C1 segment of cervical spinal cord (tissue), 14 donors: Measurements from ENCODE around the gene ZNF429.
"Not testable (repeated sequence)": the region's sequence is repeated elsewhere in the genome, so short reads cannot be mapped to it uniquely, and the experiment has no call there.

Experiments used
- DNase-seq, 14 donors: peaks; one replicate each; lab custom pipeline; 2025; lab: John Stamatoyannopoulos, UW

ZNF429 gene

DNA sequence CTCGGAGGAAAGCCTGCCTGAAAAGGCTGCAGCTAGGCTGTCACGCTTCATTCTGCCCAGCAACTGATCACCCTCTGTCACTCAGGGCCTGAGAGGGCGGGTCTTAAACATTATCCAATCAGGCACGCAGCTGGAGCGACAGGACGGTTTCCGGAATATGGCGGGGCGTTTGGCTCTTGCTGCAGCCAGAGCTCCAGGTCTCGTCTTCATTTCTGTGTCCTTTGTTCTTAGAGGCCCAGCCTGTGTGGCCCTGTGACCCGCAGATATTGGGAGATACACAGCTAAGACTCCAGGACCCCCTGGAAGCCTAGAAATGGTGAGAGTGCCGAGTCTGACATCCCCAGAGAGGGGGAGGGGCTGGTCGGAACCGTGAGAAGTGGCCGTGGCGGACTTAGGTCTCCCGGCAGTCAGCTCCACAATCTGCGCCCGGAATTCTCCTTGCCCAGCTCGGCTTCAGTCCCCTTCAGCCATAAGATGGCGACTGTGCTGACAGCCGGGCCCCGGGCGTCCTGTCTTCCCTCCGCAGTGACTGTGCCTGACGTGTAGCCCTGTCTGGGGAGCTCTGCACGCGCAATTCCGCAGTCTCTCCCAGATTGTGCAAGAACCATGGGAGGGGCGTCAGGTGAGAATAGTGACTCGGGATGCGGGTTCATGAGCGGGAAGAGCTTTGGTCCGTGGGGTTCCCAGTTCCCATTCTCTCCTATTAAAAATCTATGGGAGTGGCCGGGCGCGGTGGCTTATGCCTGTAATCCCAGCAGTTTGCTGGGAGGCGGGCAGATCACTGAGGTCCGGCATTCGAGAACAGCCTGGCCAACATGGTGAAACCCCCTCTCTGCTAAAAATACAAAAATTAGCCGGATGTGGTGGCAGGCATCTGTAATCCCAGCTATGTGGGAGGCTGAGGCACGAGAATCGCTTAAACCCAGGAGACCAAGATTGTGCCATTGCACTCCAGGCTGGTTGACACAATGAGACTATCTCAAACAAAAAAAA, at the start of gene ZNF429:
TSS of gene ZNF429 (plus strand) at position 144 of the 993 bp plus-strand sequence. CDS start at position 314, 170 bp downstream.
- DNase-seq = peak; percentile 45 to 94 (median 86)

DNA sequence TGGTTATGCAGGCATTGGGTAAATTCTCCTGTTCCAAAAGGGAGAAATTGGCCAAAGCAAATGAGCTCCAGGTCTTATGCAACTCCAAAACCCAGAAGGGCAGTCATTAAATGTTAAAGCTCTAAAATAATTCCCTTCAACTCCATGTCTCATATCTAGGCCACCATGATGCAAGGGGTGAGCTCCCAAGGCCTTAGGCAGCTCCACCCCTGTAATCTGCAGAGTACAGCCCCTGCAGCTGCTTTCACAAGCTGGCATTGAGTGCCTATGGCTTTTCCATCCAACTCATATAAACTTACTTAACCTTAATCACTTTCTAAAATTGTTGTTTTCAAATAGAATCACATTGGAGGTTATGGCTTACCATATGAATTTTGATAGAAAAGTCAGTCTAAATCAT, 44.7 kb upstream of the ZNF429 start:
- no peak for DNase-seq

DNA sequence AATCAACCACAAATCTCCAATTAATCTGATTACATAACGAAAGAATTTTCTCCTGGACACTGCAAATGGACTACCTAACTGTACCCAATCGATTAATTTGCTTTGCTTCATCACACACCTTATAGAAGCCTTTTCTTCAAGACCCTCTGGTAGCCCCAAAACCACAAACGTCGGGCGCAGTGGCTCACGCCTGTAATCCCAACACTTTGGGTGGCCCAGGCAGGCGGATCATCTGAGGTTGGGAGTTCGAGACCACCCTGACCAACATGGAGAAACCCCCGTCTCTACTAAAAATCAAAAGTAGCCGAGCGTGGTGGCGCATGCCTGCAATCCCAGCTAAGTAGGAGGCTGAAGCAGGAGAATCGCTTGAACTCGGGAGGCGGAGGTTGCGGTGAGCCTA, 42.9 kb upstream of the ZNF429 start:
- DNase-seq = no peak

DNA sequence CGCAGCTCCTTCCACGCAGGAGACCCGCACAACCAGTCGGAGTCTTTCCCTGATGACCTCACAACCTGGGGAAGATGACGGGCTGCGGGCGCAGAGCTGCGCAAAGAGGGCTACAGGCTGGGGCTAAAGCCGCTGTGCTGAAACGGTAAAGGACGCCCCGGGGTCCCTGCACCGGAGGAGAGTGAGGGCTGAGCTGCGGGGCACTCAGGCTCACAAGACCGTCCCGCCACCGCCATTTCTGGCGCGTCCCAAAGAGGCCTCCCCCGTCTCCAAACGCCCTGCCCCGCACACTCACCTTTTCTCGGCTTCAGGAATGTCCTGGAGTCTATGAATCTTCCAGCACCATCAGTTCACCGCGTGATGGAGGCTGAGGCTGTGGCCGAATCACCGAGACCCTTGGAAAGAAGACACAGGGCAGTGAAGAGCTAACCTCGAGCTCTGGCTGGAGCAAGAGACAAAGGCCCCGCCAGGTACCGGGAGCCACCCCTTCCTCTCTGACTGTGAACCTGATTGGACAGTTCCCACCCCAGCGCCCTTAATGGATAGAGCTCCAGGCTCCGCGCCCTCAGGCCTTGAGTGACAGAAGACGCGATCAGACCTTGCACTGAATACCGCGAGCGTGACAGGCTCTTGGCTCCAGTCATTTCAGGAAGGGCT, 41.8 kb upstream of the ZNF429 start:
- DNase-seq = peak in 1 of 14 donors; percentile 68

DNA sequence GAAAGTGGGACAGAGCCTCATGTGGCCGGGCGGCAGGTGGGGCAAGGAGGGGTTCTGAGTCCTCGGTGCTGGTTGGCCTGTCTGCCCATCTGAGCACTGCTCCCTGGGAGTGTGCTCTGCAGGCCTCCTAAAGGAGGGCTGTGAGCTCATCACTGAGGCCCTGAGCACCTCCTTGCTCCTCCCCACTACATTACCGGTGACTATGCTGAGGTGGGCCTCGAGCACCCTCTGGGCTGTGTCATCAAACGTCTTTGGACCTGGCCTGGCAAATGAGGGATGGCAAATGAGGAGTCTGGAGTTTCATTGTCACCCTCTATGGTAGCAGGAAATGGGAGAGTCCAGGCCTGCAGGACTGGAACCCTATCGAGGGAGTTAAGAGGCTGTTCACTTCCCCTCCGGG, 38.8 kb upstream of the ZNF429 start:
- no peak for DNase-seq

DNA sequence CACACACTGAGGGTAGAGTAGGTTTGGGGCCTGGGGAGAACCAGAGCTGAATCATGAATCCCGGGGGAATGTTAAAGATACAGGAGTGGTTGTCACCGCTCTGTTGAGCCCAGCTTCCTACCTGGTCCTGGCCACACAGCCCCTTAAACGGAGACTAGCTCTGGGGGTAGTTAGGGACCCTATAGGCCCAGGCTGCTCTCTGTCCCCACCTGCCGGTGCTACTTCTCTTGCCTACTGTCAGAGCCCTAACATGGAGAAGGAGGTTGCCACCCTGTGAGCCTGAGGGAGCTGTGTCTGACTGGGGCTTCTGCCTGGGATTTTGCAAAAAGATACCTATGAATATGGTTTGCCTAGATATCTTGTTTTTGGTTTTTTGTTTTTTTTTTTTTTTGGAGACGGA, 36.6 kb upstream of the ZNF429 start:
- DNase-seq = no peak

DNA sequence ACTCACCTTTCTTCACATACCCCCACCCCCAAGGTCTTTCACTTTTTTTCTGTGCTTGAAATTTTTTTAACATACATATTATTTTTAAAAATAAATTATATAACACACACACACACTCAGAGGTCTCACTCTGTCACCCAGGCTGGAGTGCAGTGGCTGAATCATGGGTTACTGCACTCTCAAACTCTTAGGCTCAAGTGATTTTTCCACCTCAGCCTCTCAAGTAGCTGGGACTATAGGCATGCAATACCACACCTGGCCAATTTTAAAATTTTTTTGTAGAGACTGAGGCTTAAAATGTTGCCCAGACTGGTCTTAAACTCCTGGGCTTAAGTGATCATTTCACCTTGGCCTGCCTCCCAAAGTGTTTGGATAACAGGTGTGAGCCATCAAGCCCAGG, 32.9 kb upstream of the ZNF429 start:
- DNase-seq = no peak

DNA sequence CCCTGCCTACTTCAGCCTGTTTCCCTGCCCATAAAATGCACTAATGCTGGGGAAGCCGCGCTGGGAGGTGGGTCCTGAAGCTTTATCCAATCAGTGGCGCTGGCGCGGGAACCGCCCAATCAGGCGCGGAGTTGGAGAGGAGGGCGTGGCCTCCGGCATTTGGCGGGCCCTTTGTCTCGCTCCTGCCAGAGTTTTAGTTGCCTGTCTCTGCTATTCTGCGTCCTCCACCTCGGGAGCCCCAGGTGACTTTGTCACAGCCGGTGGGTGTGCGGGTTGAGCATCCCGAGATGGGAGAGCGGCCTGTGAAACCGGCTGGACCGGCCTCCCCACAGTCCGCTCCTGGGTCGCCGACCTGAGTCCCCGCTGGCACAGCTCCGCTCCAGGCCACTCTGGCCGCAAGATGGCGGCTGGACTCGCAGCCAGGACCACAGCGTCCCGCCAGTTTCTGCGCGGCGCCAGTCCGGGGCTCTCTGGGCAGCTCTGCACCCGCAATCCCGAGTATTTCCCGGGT, 30.7 kb upstream of the ZNF429 start:
- peak in 13 of 14 donors; percentile 21 to 77 (median 53) for DNase-seq

DNA sequence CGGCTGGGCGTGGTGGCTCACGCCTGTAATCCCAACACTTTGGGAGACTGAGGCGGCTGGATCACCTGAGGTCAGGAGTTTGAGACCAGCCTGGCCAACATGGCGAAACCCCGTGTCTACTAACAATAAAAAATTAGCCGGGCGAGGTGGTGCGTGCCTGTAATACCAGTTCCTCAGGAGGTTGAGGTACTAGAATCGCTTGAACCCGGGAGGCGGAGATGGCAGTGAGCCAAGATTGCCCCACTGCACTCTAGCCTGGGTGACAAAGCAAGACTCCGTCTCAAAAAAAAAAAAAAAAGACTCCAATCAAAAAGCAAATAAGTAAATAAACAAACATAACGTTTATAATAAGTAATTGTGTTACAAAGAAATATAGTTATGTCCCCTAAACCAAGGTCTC, 23.0 kb upstream of the ZNF429 start:
- not testable (repeated sequence) for DNase-seq

DNA sequence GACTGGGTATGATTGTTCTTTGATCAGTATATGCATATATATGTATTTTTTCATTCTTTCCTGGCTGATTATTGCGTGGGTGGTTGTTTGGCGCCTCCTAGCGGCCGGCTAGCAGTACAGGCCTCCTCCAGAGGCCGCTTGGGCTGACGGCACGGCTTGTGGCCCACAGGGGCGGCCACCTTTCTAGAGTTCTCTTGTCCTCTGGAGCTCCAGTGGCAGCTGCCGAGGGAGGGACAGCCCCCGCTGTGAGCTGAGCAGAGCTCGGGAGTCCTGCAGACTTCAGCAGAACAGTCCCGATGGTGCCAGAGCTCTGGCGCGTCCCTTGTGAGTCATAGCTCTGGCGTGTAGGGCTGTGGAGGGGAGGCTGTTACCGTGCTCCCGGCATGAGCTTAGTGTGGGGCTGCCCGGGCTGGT, 22.5 kb upstream of the ZNF429 start:
- DNase-seq = peak in 7 of 14 donors; percentile 1 to 32 (median 9)

DNA sequence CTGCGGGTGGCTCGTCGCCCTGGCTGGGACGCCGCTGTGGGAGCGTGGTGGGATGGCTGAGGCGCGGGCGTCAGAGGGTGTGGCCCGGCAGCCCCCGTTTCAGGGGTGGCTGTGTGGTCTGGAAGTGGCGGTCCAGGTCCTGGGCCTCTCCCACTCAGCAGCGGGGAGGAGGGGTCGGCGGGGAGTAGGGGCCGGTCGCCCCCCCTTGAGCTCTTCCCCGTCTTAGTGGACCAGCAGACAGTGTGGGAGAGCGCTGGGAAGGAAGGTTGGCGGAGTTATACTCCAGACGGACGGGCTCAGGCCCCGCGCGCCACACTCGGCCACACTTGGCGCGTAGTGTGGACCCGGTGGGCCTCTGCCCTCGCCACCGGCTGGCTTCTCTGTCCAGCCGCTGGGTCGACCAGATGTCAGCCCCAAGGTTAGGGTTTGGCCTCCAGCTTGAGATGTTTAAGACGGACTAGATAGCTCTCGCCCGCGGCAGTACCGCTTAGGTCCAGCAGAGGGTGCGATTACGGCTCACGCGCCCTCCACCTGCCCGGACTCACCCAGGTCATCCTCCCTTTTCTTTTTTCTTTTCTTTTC, 21.7 kb upstream of the ZNF429 start:
- peak in 3 of 14 donors; percentile 4 to 12 (median 11) for DNase-seq

DNA sequence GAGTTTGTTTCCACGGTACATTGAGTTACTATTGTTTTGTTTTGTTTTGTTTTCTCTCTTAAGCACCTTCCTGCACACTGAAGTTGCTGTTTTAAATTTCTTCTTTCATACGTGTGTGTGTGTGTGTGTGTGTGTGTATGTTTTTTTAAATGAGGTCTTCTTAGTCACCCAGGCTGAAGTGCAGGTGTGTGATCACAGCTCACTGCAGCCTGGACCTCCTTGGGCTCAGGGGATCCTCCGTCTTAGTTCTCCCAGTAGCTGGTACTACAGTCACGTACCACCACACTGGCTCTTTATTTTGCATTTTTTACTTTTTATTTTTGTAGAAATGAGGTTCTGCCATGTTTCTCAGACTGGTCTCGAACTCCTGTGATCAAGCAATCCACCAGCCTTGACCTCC, 20.8 kb upstream of the ZNF429 start:
- DNase-seq = no peak

DNA sequence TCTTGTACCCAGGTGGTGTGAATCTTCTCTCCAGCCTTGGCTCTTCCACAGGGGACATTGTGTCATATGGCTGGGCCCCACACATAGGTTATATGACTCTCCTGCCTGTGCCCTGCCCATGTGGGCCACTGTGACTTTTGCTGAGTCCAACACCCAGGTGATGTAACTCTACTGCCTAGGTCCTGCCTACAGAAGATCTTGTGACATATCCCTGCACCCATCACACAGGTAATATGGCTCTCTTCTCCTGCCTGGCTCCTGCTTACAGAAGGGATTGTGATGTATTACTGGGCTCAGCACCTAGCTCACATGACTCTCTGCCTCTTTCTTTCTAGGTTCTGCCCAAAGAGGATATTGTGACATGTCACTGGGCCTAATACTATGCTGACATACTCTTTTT, 19.5 kb upstream of the ZNF429 start:
- no peak for DNase-seq

DNA sequence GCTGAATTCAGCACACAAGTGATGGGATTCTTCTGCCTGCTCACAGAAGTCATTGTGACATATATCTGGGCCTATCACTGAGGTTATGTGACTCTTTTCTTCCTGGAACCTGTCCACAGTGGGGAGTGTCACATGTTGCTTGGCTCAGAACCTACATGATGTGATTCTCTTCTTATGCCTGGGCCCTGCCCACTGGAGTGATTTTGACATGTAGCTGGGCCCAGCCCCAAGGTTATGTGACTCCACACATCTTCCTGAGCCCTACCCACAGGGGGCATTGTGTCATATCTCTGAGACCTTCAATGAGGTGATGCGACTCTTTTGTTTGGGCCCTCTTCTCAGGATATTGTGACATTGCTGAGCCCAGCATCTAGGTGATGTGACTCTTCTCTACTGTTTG, 17.4 kb upstream of the ZNF429 start:
- DNase-seq = no peak

DNA sequence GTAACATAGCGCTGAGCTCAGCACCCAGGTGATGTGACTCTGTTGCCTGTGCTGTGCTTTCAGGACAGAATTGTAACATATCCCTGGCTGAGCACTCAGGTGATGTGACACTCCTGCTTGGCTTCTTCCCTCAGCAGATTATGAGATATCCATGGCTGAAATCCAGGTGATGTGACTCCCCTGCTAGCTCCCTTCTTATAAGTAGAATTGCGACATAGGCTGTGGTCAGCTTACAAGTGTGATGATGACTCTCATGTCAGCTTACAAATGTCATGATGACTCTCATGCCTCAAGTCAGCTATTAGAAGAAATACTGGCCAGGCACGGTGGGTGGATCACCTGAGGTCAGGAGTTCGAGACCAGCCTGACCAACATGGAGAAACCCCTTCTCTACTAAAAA, 14.3 kb upstream of the ZNF429 start:
- no peak for DNase-seq

DNA sequence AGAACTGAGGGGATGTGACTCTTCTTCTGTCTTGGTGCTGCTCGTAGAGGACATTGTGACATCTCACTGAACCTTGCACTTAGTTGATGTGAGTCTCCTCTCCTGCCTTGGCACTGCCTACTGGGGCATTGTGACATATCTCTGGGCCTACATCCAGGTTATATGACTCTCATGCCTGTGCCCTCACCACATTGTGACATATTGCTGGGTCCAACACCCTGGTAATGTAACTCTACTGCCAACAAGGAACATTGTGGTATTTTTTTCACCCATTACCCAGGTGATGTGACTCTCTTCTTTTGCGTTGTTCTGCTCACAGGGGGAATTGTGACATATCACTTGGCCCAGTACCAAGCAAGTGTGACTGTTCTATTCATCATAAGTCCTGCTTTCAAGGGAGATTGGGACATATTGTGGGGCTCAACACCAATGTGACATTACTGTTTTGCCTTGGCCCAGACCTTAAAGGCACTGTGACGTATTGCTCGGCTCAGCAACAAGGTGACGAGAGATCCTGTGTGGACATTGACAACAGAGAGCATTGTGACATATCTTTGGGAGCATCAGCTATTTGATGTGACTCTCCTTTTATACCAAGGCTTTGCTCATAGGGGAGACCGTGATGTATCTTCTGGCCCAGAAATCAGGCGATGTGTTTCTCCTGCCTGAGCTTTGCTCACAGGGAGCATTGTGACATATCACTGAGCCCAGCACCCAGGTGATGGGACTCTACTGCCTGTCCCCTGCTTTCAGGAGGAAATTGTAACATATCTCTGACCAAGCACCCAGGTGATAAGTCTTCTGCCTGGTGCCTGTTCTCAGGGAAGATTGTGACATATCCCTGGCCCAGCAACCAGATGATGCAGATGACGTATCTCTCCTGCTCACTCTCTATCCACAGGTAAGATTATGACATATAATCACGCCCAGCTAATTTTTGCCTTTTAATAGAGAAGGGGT, 12.2 kb upstream of the ZNF429 start:
- no peak for DNase-seq

DNA sequence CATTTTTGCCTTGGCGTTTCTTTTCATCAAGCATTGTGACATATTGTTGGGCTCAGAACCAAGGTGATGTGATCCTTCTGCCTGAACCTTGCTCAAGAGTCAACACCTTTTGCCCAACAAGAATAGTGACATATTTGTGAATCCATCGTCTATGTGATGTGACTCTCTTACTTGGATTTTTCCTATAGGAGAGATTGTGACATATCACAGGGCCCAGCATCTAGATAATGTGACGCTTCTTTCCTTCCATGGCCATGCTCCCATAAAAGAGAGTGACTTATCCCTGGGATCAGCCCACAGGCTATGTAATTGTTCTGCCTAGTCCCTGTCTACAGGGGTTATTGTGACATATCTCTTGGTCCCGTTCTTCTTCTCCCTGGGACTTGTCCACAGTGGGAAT, 8.5 kb upstream of the ZNF429 start:
- DNase-seq = no peak

DNA sequence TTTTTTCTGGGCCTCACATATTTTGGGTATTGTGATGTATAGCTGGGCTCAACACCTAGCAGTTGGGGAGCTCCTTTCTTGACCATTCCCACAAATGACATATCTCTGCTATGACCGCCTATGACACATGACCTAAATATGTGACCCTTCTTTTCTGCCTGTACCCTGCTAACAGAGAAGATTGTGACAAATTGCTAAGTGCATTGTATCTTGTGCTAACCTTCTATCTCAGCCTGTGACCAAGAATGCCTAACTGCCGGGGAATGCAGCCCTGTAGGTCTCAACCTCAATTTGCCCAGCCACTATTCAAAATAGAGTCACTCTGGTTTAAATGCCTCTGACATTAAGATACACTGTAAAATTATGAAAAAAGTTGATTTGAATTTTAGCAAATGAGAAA, 6.8 kb upstream of the ZNF429 start:
- DNase-seq = no peak

DNA sequence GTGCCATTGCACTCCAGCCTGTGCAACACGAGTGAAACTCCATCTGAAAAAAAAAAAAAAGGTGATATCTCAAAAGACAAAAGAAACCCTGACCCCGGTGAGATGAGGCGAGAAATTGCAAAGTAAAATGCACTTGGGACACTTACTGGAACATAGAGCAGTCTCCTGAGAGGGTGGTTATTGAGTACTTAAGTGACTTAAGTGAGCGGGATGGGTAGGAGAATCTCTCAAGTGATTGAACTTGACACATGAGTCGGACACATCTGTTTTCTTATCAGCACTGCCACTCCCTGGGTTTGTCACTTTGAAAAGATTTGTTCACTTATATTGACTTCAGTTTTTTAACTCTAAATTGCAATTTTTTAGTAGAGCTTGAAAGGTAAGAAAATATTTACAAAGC, 2.8 kb downstream of the ZNF429 start:
- DNase-seq = no peak

DNA sequence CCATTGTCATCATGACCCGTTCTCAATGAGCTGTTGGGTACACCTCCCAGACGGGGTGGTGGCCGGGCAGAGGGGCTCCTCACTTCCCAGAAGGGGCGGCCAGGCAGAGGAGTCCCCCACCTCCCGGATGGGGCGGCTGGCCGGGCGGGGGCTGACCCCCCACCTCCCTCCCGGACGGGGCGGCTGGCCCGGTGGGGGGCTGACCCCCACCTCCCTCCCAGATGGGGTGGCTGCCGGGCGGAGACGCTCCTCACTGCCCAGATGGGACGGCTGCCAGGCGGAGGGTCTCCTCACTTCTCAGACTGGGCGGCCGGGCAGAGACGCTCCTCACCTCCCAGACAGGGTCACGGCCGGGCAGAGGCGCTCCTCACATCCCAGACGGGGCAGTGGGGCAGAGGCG, 5.7 kb downstream of the ZNF429 start:
- DNase-seq = not testable (repeated sequence)

DNA sequence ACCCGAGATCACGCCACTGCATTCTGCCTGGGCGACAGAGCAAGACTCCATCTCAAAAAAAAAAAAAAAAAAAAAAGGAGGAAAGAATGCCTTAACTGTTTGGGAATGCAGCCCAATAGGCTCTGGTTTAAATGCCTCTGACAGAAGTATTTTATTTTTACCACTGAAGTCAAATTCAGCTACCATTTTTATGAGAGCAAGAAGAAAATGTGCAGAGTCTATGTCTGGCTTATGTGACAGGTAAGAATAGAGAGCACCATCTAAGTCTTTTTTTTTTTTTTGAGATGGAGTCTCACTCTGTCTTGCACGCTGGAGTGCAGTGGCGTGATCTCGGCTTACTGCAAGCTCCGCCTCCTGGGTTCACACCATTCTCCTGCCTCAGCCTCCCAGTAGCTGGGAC, 7.2 kb downstream of the ZNF429 start:
- not testable (repeated sequence) for DNase-seq
